Cardiac muscle cell (in vitro differentiated cells and primary cell): Measurements from ENCODE around the gene FRA10AC1. TPM values are rescaled to one million over a fixed set of nuclear protein-coding genes. Genes with fewer than 3 reads are reported as not detected.

ENCODE experiments used
- DNase-seq, 2 donors: peaks; one replicate each; pipeline versions ENCODE4 v3.0.0 to v3.0.0-alpha.2; 2010 to 2017; ENCODE audit warnings: low read depth in 1 of 2, low spot score in 1 of 2
- H3K27ac ChIP-seq: fragments of 200-600 bp; sonication (generic); 2 replicates; pipeline ENCODE4 v1.5.1; 2016
- H3K27me3 ChIP-seq: fragments of 200-600 bp; sonication (generic); 2 replicates; pipeline ENCODE4 v1.6.0; 2016; ENCODE audit warnings: control low read depth
- H3K36me3 ChIP-seq: fragments of 200-600 bp; sonication (generic); 2 replicates; pipeline ENCODE4 v1.5.1; 2016; ENCODE audit warnings: control low read depth
- H3K4me1 ChIP-seq: fragments of 200-600 bp; sonication (generic); 2 replicates; pipeline ENCODE4 v1.8.1; 2017; ENCODE audit warnings: low read depth, mild to moderate bottlenecking, mixed run types
- H3K4me3 ChIP-seq: fragments of 200-600 bp; sonication (generic); 2 replicates; pipeline ENCODE4 v1.5.1; 2016; ENCODE audit warnings: mild to moderate bottlenecking
- H3K9me3 ChIP-seq: fragments of 200-600 bp; sonication (generic); 2 replicates; pipeline ENCODE4 v1.5.1; 2017; ENCODE audit warnings: low read depth, mild to moderate bottlenecking, control low read depth
- CTCF ChIP-seq: IDR thresholded peaks from 2 replicates; pipeline ENCODE4 v1.5.1; 2012; ENCODE audit warnings: low read depth, mild to moderate bottlenecking, low read length
- polyA plus RNA-seq: library from polyadenylated mRNA; unstranded; fragments of >200 nt; fragmentation: Nextera tagmentation; extraction: Ambion mirVana; gene quantifications from 2 replicates; pipeline ENCODE4 v1.2.1, GENCODE V29; 2016
- total RNA-seq: library from RNA; depleted of rRNA; stranded (reverse); fragments of >200 nt; gene quantifications from 2 replicates; pipeline ENCODE4 v1.2.3, GENCODE V29; 2016

FRA10AC1 gene
- total and polyA plus RNA-seq, 2 experiments from 2014 or later: 13.5 to 21.6 TPM

- peak; percentile 30 to 45 for DNase-seq
- H3K36me3 ChIP-seq: no peaks in the 10 kb centered on the region
- peaks cover 6% of the 10 kb centered on the region for H3K4me1 ChIP-seq
- peak; percentile 42 for TF ChIP-seq CTCF
- no peak overlapping the region for H3K27ac ChIP-seq
- H3K9me3 ChIP-seq: no peaks in the 10 kb centered on the region
- H3K27me3 ChIP-seq: no peaks in the 10 kb centered on the region
- no peak overlapping the region for H3K4me3 ChIP-seq
These were observed 43.1 kb upstream of the FRA10AC1 start for GRCh38 chr10:93745408-93746065.

GRCh38 chr10:93742633-93743349 lies 40.4 kb upstream of the FRA10AC1 start:
- no peak overlapping the region for H3K27ac ChIP-seq
- H3K36me3 ChIP-seq: no peaks in the 10 kb centered on the region
- no peak for TF ChIP-seq CTCF
- no peak overlapping the region for H3K4me3 ChIP-seq
- H3K4me1 ChIP-seq: no peaks in the 10 kb centered on the region
- no peaks in the 10 kb centered on the region for H3K27me3 ChIP-seq
- no peaks in the 10 kb centered on the region for H3K9me3 ChIP-seq
- peak in 1 of 2 donors; percentile 10 for DNase-seq

GRCh38 chr10:93741367-93741766 lies 39.0 kb upstream of the FRA10AC1 start:
- Histone ChIP-seq H3K27ac (no peak overlapping the region), H3K36me3 (no peaks in the 10 kb centered on the region), H3K4me3 (no peak overlapping the region), H3K9me3 (no peaks in the 10 kb centered on the region), H3K27me3 (no peaks in the 10 kb centered on the region), H3K4me1 (no peaks in the 10 kb centered on the region)
- no peak for TF ChIP-seq CTCF
- no peak for DNase-seq

GRCh38 chr10:93726024-93726423 lies 23.6 kb upstream of the FRA10AC1 start:
- Histone ChIP-seq H3K4me3 (no peak overlapping the region), H3K27ac (no peak overlapping the region), H3K27me3 (peaks cover 6% of the 10 kb centered on the region), H3K9me3 (no peaks in the 10 kb centered on the region), H3K4me1 (no peaks in the 10 kb centered on the region), H3K36me3 (no peaks in the 10 kb centered on the region)
- DNase-seq: no peak
- TF ChIP-seq CTCF: no peak

GRCh38 chr10:93723153-93723552 lies 20.8 kb upstream of the FRA10AC1 start:
- Histone ChIP-seq H3K27ac (no peak overlapping the region), H3K27me3 (peaks cover 6% of the 10 kb centered on the region), H3K4me3 (no peak overlapping the region), H3K9me3 (no peaks in the 10 kb centered on the region), H3K4me1 (no peaks in the 10 kb centered on the region), H3K36me3 (no peaks in the 10 kb centered on the region)
- no peak for DNase-seq
- TF ChIP-seq CTCF: no peak
